ENCODE results near the gene KCNH8. TPM values are rescaled to one million over a fixed set of nuclear protein-coding genes. Genes with fewer than 3 reads are reported as not detected.

Gene KCNH8
- total RNA-seq, 1 donor from 2014 or later: not detected

DNA sequence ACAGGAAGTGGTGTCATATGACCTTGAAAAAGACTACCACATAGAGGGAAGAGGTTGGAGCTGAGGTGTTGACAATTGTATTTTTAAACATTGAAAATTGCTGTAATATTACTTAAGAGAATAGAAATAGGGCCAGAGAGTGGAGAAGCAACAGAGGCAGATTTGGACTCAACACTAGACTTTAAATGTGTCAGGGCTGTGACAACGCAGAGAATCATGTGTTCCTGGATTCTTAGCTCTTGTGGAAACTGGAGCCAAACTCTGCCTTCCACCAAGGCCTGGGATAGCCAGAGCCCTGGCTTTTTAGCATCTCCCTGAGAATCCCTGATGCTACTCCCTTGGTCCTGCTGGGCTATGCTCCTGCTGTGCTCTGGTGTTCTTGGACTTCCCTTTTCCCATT is 277.5 kb downstream of the KCNH8 start:
- Histone ChIP-seq H3K36me3 (ENCODE audit: control insufficient read depth, insufficient read depth, low read length) (no peaks in the 10 kb centered on the region), H3K4me3 (ENCODE audit: low read depth, low read length) (no peak overlapping the region), H3K27me3 (ENCODE audit: control insufficient read depth, insufficient read depth, low read length) (no peaks in the 10 kb centered on the region)
- DNase-seq (ENCODE audit: low read depth): no peak
- TF ChIP-seq, protein P1, sequence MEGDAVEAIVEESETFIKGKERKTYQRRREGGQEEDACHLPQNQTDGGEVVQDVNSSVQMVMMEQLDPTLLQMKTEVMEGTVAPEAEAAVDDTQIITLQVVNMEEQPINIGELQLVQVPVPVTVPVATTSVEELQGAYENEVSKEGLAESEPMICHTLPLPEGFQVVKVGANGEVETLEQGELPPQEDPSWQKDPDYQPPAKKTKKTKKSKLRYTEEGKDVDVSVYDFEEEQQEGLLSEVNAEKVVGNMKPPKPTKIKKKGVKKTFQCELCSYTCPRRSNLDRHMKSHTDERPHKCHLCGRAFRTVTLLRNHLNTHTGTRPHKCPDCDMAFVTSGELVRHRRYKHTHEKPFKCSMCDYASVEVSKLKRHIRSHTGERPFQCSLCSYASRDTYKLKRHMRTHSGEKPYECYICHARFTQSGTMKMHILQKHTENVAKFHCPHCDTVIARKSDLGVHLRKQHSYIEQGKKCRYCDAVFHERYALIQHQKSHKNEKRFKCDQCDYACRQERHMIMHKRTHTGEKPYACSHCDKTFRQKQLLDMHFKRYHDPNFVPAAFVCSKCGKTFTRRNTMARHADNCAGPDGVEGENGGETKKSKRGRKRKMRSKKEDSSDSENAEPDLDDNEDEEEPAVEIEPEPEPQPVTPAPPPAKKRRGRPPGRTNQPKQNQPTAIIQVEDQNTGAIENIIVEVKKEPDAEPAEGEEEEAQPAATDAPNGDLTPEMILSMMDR (IDR thresholded peaks at IDR 0.05; ENCODE audit: insufficient read depth, low read length, severe bottlenecking): no peak
- no peak for FAIRE-seq

DNA sequence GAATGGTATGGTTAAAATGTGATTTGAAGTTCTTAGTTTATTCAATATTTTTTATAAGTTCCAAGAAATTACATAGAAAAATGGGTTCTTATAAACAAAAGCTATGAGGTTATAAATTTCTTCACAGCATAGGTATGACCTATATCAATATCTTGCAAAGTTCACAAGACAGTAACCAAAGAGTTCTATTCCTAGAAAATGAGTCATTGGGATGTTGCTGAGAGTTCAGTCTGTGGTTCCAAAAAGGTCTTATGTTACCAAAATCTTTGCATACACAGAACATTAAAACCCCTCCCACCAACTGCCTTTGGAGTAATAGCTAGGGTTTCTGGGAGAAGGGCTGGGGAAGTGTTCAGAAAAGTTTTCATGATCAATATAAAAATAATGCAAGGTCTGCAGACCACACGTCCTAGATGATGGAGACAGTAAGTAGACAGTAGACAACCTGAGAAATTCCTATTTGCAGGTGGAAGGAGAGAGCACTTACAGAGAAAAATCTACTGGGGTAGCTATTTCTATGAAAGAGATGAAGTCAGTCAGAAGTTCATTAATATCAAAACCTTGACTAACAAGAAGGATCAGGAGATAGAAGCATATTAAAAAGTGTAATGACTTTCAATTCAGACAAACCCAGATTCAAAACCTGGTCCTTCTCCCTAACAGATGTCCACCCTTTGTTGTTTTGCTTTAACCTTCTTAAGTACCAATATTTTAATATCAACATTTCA is 279.3 kb downstream of the KCNH8 start:
- Histone ChIP-seq H3K36me3 (ENCODE audit: control insufficient read depth, insufficient read depth, low read length) (no peaks in the 10 kb centered on the region), H3K4me3 (ENCODE audit: low read depth, low read length) (no peak overlapping the region), H3K27me3 (ENCODE audit: control insufficient read depth, insufficient read depth, low read length) (no peaks in the 10 kb centered on the region)
- TF ChIP-seq, protein P1 (IDR thresholded peaks at IDR 0.05; ENCODE audit: insufficient read depth, low read length, severe bottlenecking): no peak
- DNase-seq (ENCODE audit: low read depth) (no peak), FAIRE-seq (no peak)

DNA sequence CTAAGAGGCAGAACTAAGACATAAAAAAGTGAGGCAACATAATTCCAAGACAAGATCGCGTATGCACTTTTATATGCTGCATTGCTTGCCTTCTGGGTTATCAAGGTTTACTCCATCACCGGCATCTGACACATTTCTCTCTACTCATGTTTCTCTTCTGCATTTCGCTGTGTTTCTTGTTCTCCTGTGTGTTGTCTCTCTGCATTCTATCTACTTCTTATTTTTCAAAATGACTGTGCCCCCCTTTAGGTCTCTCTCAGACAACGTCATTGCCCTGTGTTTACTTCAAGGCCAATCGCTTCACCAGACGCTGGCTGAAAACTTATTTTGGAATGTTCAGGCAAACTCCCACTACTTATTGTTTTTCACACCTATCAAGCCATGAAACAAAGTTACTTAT is 280.4 kb downstream of the KCNH8 start:
- H3K4me3 ChIP-seq (ENCODE audit: low read depth, low read length): no peak overlapping the region
- no peaks in the 10 kb centered on the region for H3K36me3 ChIP-seq (ENCODE audit: control insufficient read depth, insufficient read depth, low read length)
- DNase-seq (ENCODE audit: low read depth): no peak
- H3K27me3 ChIP-seq (ENCODE audit: control insufficient read depth, insufficient read depth, low read length): no peaks in the 10 kb centered on the region
- TF ChIP-seq, protein P1 (IDR thresholded peaks at IDR 0.05; ENCODE audit: insufficient read depth, low read length, severe bottlenecking): no peak
- FAIRE-seq: no peak

DNA sequence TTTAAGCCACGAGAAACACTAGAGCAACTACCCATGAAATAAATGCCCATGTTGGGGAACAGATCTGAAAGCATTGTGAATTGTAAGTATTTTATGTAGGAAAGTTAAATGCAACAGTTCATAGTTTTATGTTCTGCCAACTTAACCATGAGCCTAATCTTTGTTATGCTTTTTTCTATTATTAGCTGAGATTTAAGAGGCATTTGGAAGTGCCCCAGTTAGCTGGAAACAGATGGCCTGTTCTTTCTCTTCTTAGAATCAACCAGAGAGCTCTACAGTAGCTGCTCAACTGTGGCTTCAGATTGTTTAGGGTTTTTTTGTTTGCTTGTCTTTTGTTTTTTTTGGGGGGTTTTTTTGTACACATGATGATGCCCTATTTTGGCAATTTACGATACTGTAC is 284.4 kb downstream of the KCNH8 start:
- FAIRE-seq: no peak
- no peaks in the 10 kb centered on the region for H3K27me3 ChIP-seq (ENCODE audit: control insufficient read depth, insufficient read depth, low read length)
- no peaks in the 10 kb centered on the region for H3K36me3 ChIP-seq (ENCODE audit: control insufficient read depth, insufficient read depth, low read length)
- TF ChIP-seq, protein P1 (IDR thresholded peaks at IDR 0.05; ENCODE audit: insufficient read depth, low read length, severe bottlenecking): no peak
- no peak overlapping the region for H3K4me3 ChIP-seq (ENCODE audit: low read depth, low read length)
- no peak for DNase-seq (ENCODE audit: low read depth)

DNA sequence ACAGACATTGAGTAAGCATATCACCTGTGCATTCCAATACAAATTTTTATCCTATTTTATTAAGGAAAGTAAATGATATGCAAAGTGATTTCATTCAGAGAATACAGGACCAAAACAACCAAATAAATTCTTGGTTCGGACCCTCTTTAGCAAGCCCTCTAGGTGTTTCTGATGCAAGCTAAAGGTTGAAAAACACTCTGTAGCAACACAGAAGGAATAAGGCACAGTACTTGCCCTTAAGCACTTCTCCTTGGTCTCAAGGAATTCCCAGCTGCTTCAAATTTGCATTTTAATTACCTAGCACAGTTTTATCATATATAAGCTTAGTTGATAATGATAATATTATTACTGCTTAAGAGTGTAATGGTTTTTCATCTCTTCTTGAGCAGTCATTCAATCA is 288.4 kb downstream of the KCNH8 start:
- DNase-seq (ENCODE audit: low read depth) (no peak), FAIRE-seq (no peak)
- Histone ChIP-seq H3K27me3 (ENCODE audit: control insufficient read depth, insufficient read depth, low read length) (no peaks in the 10 kb centered on the region), H3K36me3 (ENCODE audit: control insufficient read depth, insufficient read depth, low read length) (no peaks in the 10 kb centered on the region), H3K4me3 (ENCODE audit: low read depth, low read length) (no peak overlapping the region)
- TF ChIP-seq, protein P1 (IDR thresholded peaks at IDR 0.05; ENCODE audit: insufficient read depth, low read length, severe bottlenecking): no peak

DNA sequence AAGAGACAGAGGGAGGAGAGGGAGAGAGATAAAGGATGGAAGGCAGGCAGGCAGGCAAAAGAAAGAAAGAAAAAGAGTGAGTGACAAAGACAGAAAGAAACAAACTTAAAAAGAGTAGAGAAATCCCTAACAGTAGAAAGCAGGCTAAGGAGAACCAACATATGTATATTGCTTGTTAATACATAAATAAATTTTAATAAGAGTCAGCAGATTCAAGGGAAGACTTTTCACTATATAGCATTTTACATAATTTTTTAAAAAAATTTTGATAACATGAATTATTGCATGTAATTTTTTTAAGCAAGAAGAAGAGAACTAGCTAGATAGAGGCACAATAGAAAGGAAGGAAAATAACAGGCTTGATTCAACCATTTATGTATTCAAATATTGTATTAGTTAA is 291.6 kb downstream of the KCNH8 start:
- H3K27me3 ChIP-seq (ENCODE audit: control insufficient read depth, insufficient read depth, low read length): no peaks in the 10 kb centered on the region
- H3K4me3 ChIP-seq (ENCODE audit: low read depth, low read length): no peak overlapping the region
- FAIRE-seq (no peak), DNase-seq (ENCODE audit: low read depth) (no peak)
- H3K36me3 ChIP-seq (ENCODE audit: control insufficient read depth, insufficient read depth, low read length): no peaks in the 10 kb centered on the region
- TF ChIP-seq, protein P1 (IDR thresholded peaks at IDR 0.05; ENCODE audit: insufficient read depth, low read length, severe bottlenecking): no peak

Data from bronchial epithelial cell (primary cell).